Measurements from ENCODE around the gene HSD17B2.

HSD17B2 gene

GRCh38 chr16:82011199-82011641 is 23.8 kb upstream of the HSD17B2 start, which contains the start of gene SDR42E1:
SDR42E1 (minus strand) TSS chr16:82011470; CDS start chr16:82000858, 10,612 bp downstream.
- DNase-seq (ENCODE audit: low read depth in 1 of 2, low spot score in 1 of 2): no peak
- no peak for TF ChIP-seq REST (IDR thresholded peaks at IDR 0.05; ENCODE audit: insufficient replicate concordance, low read depth)
- no peak for TF ChIP-seq CTCF (IDR thresholded peaks at IDR 0.05; ENCODE audit: insufficient read depth, low read length)
- no peak for TF ChIP-seq POLR2AphosphoS5 (IDR thresholded peaks at IDR 0.05; ENCODE audit: low read depth)
- TF ChIP-seq SPI1 (IDR thresholded peaks at IDR 0.05; ENCODE audit: borderline replicate concordance, low read depth): no peak
- TF ChIP-seq GABPA (IDR thresholded peaks at IDR 0.05; ENCODE audit: low read depth): no peak
- Histone ChIP-seq H3K27ac (replicated peaks) (no peak within 1 kb of the TSS), H3K27me3 (ENCODE audit: insufficient read depth, poor library complexity, severe bottlenecking) (peaks cover 4% of the 10 kb centered on the region), H3K4me3 (replicated peaks; ENCODE audit: insufficient read depth, low read length) (no peak within 1 kb of the TSS)

GRCh38 chr16:82013139-82013538 is 21.9 kb upstream of the HSD17B2 start:
- H3K27ac ChIP-seq (replicated peaks): no peak overlapping the region
- TF ChIP-seq SPI1 (IDR thresholded peaks at IDR 0.05; ENCODE audit: borderline replicate concordance, low read depth): no peak
- TF ChIP-seq REST (IDR thresholded peaks at IDR 0.05; ENCODE audit: insufficient replicate concordance, low read depth): no peak
- TF ChIP-seq GABPA (IDR thresholded peaks at IDR 0.05; ENCODE audit: low read depth): no peak
- no peak for DNase-seq (ENCODE audit: low read depth in 1 of 2, low spot score in 1 of 2)
- no peak overlapping the region for H3K4me3 ChIP-seq (replicated peaks; ENCODE audit: insufficient read depth, low read length)
- H3K27me3 ChIP-seq (ENCODE audit: insufficient read depth, poor library complexity, severe bottlenecking): peaks cover 6% of the 10 kb centered on the region

DNA sequence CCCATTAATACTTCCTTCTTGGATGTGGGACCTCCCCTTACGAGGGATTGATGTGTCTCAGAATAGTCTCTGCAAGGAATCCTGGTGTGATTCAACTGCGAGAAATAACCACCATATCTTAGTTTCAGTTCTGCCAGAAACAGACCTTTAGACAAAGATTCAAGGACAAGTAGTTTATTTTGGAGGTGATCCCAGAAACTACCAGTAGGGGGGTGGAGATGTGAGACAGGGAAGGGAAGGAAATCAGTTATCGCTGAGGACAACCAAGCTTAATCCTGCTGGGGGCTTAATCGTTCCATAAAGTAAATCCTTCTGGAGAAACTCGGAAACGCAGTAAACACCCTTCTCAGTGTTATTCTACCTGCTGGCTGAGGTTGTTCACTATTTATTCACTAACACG is 18.8 kb upstream of the HSD17B2 start:
- Histone ChIP-seq H3K27me3 (ENCODE audit: insufficient read depth, poor library complexity, severe bottlenecking) (peaks cover 14% of the 10 kb centered on the region), H3K27ac (replicated peaks) (no peak overlapping the region), H3K4me3 (replicated peaks; ENCODE audit: insufficient read depth, low read length) (no peak overlapping the region)
- TF ChIP-seq POLR2AphosphoS5 (IDR thresholded peaks at IDR 0.05; ENCODE audit: low read depth) (no peak), SPI1 (IDR thresholded peaks at IDR 0.05; ENCODE audit: borderline replicate concordance, low read depth) (no peak), REST (IDR thresholded peaks at IDR 0.05; ENCODE audit: insufficient replicate concordance, low read depth) (no peak), CTCF (IDR thresholded peaks at IDR 0.05; ENCODE audit: insufficient read depth, low read length) (no peak), GABPA (IDR thresholded peaks at IDR 0.05; ENCODE audit: low read depth) (no peak)
- peak in 1 of 2 experiments; percentile 5 for DNase-seq (ENCODE audit: low read depth in 1 of 2, low spot score in 1 of 2)
